Measurements from ENCODE around the gene TCEA2. TPM values are rescaled to one million over a fixed set of nuclear protein-coding genes. Genes with fewer than 3 reads are reported as not detected.
A peak's percentile ranks its signal among the peaks of the same experiment; 100 is the strongest.

TCEA2 gene
- total and polyA plus RNA-seq, 2 of the 13 experiments (the other 11 are each of a cell fraction or from before 2014, with no cell fraction given): 28.1 to 33.7 TPM

DNA sequence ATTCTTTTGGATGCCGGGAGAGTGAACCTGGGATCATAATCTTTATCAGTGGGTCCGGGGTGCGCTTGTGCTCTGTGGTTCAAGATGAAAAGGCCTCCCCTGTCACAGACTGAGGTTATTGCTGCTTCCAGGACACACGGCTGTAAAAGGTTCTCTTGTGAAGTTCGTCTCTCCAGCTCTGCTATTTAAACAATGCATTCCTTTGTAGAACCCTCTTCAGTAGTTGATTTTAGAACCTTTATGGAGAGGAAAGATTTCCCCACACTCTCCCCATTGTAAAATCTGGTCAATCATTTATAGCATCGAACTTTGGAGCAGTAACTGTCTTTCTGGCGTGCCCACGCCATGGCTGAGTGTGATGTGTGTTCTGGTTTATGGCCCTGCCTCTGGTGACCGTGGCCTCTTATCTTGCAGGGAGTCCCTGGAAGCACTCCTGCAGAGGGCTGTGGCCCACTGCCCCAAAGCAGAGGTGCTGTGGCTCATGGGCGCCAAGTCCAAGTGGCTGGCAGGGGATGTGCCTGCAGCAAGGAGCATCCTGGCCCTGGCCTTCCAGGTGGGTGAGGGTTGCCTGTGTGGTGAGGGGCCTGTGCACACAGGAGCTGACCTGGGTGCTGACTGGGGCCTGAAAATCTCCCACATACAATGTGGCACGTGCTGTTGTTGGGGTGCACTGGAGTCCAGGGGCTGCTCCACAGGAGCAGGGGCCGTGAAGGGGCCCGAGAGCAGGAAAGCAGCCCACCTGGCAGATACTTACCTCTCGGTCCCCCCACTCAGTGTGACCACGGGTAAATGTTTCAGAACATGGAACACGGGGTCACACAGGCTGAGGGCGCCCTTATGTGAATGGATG lies 38.6 kb upstream of the TCEA2 start (continued):
- no peak for TF ChIP-seq FOXP1 (IDR thresholded peaks at IDR 0.05)
- TF ChIP-seq FOXP1 (CRISPR knock-in tag; IDR thresholded peaks at IDR 0.05): no peak
- peak; percentile 73; the same call in 1 of the 2 replicates for TF ChIP-seq ZNF275 (CRISPR knock-in tag; IDR thresholded peaks at IDR 0.05; ENCODE audit: borderline replicate concordance)
- TF ChIP-seq NFATC3 (CRISPR knock-in tag; IDR thresholded peaks at IDR 0.05): 0 out of 2 replicates have a peak, but pooled peaks have one; percentile 79
- TF ChIP-seq ZKSCAN1 (IDR thresholded peaks at IDR 0.05; ENCODE audit: low read length): 0 out of 2 replicates have a peak, but pooled peaks have one; percentile 10
- peak; percentile 75; the same call in 1 of the 2 replicates for TF ChIP-seq ZNF546 (CRISPR knock-in tag; conservative IDR thresholded peaks at IDR 0.05)
- no peak for TF ChIP-seq NCOA5 (CRISPR knock-in tag; IDR thresholded peaks at IDR 0.05)
- no peak for TF ChIP-seq ATM (IDR thresholded peaks at IDR 0.05; ENCODE audit: borderline replicate concordance)
- no peak for TF ChIP-seq TEAD2 (CRISPR knock-in tag; IDR thresholded peaks at IDR 0.05)
- peak; percentile 79; the same call in 1 of the 2 replicates for TF ChIP-seq ZNF768 (CRISPR knock-in tag; IDR thresholded peaks at IDR 0.05)
- peak; percentile 94 for TF ChIP-seq BORCS8-MEF2B (CRISPR knock-in tag; IDR thresholded peaks at IDR 0.05)
- no peak; the same call in 1 of the 2 replicates for TF ChIP-seq NFYB (CRISPR knock-in tag; IDR thresholded peaks at IDR 0.05)
- TF ChIP-seq SKIL (CRISPR knock-in tag; IDR thresholded peaks at IDR 0.05; ENCODE audit: borderline replicate concordance): no peak; the same call in 1 of the 2 replicates
- TF ChIP-seq ZNF558 (CRISPR knock-in tag; IDR thresholded peaks at IDR 0.05; ENCODE audit: borderline replicate concordance): no peak
- TF ChIP-seq DPF2 (CRISPR knock-in tag; IDR thresholded peaks at IDR 0.05; ENCODE audit: borderline replicate concordance, low read depth): peak; percentile 67; the same call in 1 of the 2 replicates
- TF ChIP-seq EP300 (IDR thresholded peaks at IDR 0.05; ENCODE audit: low read depth in 2 of 2, low read length in 2 of 2): peak; percentile 5 to 92; a peak in 3 of 4 replicates
- TF ChIP-seq EP300 (CRISPR knock-in tag; IDR thresholded peaks at IDR 0.05; ENCODE audit: borderline replicate concordance): peak; percentile 53; the same call in 1 of the 2 replicates
- no peak; the same call in 1 of the 2 replicates for TF ChIP-seq ZNF136 (CRISPR knock-in tag; IDR thresholded peaks at IDR 0.05; ENCODE audit: low read depth)
- TF ChIP-seq FUBP1 (CRISPR knock-in tag; IDR thresholded peaks at IDR 0.05; ENCODE audit: borderline replicate concordance): no peak; the same call in 1 of the 2 replicates
- TF ChIP-seq MLLT10 (CRISPR knock-in tag; IDR thresholded peaks at IDR 0.05): no peak
- TF ChIP-seq ZKSCAN8 (CRISPR knock-in tag; IDR thresholded peaks at IDR 0.05; ENCODE audit: borderline replicate concordance): peak; percentile 59; the same call in 1 of the 2 replicates
- TF ChIP-seq, protein P1, sequence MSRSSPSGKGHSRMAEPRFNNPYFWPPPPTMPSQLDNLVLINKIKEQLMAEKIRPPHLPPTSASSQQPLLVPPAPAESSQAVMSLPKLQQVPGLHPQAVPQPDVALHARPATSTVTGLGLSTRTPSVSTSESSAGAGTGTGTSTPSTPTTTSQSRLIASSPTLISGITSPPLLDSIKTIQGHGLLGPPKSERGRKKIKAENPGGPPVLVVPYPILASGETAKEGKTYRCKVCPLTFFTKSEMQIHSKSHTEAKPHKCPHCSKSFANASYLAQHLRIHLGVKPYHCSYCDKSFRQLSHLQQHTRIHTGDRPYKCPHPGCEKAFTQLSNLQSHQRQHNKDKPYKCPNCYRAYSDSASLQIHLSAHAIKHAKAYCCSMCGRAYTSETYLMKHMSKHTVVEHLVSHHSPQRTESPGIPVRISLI (CRISPR knock-in tag; IDR thresholded peaks at IDR 0.05; ENCODE audit: borderline replicate concordance): peak; percentile 53; the same call in 1 of the 2 replicates
- no peak for TF ChIP-seq RELA (CRISPR knock-in tag; IDR thresholded peaks at IDR 0.05)
- no peak for TF ChIP-seq ZNF446 (CRISPR knock-in tag; IDR thresholded peaks at IDR 0.05)
